Cerebellar cortex (tissue), 1 donor: ENCODE data around the gene FAM237A.

ENCODE experiments used
- DNase-seq: peaks from one replicate; pipeline ENCODE4 v3.0.0-alpha.2; 2015; ENCODE audit warnings: low spot score

Gene FAM237A

DNA sequence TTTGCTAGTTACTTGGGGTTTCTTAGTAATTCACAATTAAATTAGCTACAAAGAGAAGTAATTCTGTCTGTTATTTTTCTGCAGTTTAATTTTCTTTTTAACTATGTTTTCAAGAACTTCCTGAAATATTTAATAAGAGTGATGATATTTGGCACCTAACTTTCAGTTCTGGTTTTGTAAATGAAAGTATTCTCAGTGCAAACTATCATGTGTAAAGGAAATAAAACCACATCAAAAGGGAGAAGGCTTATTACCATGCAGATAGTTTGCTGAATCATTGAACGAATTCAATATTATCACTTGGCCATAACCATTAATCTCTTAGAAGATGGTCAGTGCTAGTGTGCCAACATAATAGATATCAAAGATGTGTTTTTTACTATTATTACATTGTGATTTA lies 46.7 kb downstream of the FAM237A start:
- no peak for DNase-seq

DNA sequence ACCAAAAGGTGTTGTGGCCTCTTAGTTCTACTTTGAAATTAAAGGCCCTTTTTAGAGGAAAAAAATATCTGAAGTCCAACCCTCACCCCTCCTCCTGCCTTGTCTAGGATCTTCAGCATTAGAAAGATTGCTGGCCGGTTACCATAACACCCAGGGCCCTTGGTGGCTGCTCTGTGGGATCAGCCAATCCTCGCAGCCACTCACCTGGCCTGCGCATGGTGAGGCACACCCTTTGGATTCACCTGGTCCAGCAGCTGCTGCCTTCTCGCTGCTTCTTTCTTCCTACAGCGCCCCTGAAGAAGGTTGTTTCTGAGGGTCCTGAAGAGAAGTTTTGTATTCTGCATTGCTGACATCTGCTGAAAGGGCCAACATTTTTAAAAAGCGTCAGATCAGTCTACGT lies 50.7 kb downstream of the FAM237A start:
- no peak for DNase-seq

DNA sequence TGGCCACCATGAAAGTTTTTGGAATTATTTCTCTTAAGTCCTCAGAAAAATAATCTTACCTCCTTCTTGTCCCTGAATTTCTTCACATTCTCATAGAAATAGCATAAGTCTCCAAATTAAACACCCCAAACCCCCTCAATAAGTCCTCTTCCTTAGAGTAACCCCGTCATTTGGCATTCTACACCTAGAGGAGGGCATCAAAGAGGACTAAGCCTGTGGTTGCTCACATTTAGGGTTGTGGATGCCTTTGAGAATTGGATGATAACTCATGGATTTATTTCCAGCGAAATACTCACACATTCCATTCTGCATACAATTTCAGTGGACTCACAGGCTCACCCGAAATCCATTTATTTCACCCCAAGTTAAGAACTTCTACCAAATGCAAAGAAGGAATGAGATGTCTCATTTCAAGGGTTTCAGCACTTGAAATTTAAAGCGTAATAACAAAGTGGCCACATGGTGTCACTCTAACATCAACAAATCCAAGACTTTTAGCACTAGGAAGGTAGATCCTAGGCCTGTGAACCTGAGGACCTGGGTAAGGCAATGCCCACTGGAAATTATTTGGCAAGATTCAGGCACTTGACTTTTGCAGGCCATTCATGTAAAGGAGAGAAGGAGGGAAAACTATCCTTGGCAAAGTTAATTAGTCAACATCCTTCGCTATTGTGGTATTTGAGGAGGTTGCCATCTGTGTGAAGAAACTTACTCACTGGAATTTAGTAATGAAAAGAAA lies 51.3 kb downstream of the FAM237A start:
- peak; percentile 80 for DNase-seq

DNA sequence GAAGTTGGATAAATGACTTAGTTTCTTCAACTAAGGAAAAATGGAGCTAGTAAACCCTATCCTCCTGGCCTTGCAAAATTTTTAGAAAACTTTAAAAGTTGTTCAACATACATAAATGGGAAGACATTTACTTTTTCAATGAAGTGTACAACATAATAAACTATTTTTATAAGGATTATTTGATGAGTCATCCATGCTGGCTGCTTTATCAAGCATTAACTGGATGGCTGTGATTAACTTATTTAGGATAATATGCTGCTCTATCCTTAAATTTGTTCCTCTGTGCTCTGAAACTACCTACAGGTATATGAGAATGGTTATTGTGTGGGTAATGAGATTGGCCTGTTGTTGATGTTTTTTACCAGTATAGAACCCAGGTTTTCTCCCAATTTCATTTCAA lies 54.6 kb downstream of the FAM237A start:
- no peak for DNase-seq

DNA sequence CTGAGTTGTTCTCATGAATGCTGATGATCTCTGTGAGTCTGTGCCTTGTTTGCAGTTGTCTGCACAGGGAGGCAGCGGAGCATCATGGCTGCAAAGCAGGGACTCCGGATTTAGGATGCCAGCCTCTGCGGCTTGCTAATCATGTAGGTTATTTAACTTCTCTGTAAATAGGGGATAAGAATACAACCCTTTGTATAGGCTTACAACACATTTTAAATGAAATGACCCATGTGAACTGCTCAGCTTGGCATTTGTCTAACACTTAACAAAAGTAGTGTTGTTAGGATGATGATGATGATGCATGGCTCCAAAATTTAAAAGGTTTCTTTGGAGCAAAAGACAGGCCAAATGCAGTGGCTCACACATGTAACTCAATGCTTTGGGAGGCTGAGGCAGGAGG lies 56.5 kb downstream of the FAM237A start:
- DNase-seq, result no peak
